Astrocyte (in vitro differentiated cells and primary cell): ENCODE data around the gene PUS10. TPM values are rescaled to one million over a fixed set of nuclear protein-coding genes. Genes with fewer than 3 reads are reported as not detected.

Experiments
- DNase-seq: peaks from one replicate; pipeline ENCODE4 v3.0.0-alpha.2; 2010; ENCODE audit warnings: low read depth
- FAIRE-seq: peaks from 2 replicates; lab custom pipeline; 2011; peaks lifted over from hg19 to GRCh38; lab: Jason Lieb, UNC
- H2AFZ ChIP-seq: 2 replicates; pipeline ENCODE4 v1.6.0; 2012; ENCODE audit warnings: low read depth, low read length, inconsistent platforms
- H3K27ac ChIP-seq: 2 replicates; pipeline ENCODE4 v1.5.1; 2011; ENCODE audit warnings: low read depth, low read length, inconsistent platforms
- H3K27me3 ChIP-seq: 2 replicates; pipeline ENCODE4 v1.6.0; 2011; ENCODE audit warnings: low read length, inconsistent platforms; ENCODE audit not compliant: insufficient read depth
- H3K36me3 ChIP-seq: 2 replicates; pipeline ENCODE4 v1.5.1; 2011; ENCODE audit warnings: low read length, inconsistent platforms; ENCODE audit not compliant: insufficient read depth
- H3K4me1 ChIP-seq: 2 replicates; pipeline ENCODE4 v1.5.1; 2011; ENCODE audit warnings: low read length, inconsistent platforms; ENCODE audit not compliant: insufficient read depth
- H3K4me2 ChIP-seq: 2 replicates; pipeline ENCODE4 v1.6.0; 2012; ENCODE audit warnings: low read length, inconsistent platforms
- H3K4me3 ChIP-seq: 2 replicates; pipeline ENCODE4 v1.5.1; 2011; ENCODE audit warnings: low read depth, mild to moderate bottlenecking, low read length, inconsistent platforms; ENCODE audit not compliant: insufficient read depth
- H3K79me2 ChIP-seq: 2 replicates; pipeline ENCODE4 v1.6.0; 2012; ENCODE audit warnings: mild to moderate bottlenecking, low read length, inconsistent platforms; ENCODE audit not compliant: insufficient read depth
- H3K9ac ChIP-seq: 2 replicates; pipeline ENCODE4 v1.6.0; 2012; ENCODE audit warnings: mild to moderate bottlenecking, low read length, inconsistent platforms
- H3K9me3 ChIP-seq: 2 replicates; pipeline ENCODE4 v1.5.1; 2012; ENCODE audit warnings: low read depth, mild to moderate bottlenecking, low read length, inconsistent platforms; ENCODE audit not compliant: insufficient read depth
- H4K20me1 ChIP-seq: 2 replicates; pipeline ENCODE4 v1.6.0; 2012; ENCODE audit warnings: low read length, inconsistent platforms; ENCODE audit not compliant: insufficient read depth
- H3K27ac Mint-ChIP-seq: one replicate; pipeline ENCODE4 v1.8.0; 2021; ENCODE audit warnings: mild to moderate bottlenecking, mixed read lengths; ENCODE audit not compliant: unreplicated experiment
- H3K27me3 Mint-ChIP-seq: one replicate; pipeline ENCODE4 v1.8.0; 2021; ENCODE audit warnings: low read depth, mixed read lengths; ENCODE audit not compliant: unreplicated experiment
- H3K36me3 Mint-ChIP-seq: one replicate; pipeline ENCODE4 v1.8.0; 2021; ENCODE audit warnings: low read depth, mixed read lengths; ENCODE audit not compliant: unreplicated experiment
- H3K4me1 Mint-ChIP-seq: one replicate; pipeline ENCODE4 v1.8.0; 2021; ENCODE audit warnings: low read depth, mixed read lengths; ENCODE audit not compliant: unreplicated experiment
- H3K4me3 Mint-ChIP-seq: one replicate; pipeline ENCODE4 v1.8.0; 2021; ENCODE audit warnings: mild to moderate bottlenecking, moderate library complexity, mixed read lengths; ENCODE audit not compliant: unreplicated experiment
- H3K9me3 Mint-ChIP-seq: one replicate; pipeline ENCODE4 v1.8.0; 2021; ENCODE audit warnings: mild to moderate bottlenecking, mixed read lengths; ENCODE audit not compliant: unreplicated experiment
- CTCF ChIP-seq: IDR thresholded peaks from 2 replicates; pipeline ENCODE4 v1.5.1; 2011; ENCODE audit warnings: low read depth, mild to moderate bottlenecking, inconsistent platforms, low read length, moderate library complexity; ENCODE audit not compliant: insufficient read depth
- EZH2 ChIP-seq: IDR thresholded peaks from 2 replicates; pipeline ENCODE4 v1.6.1; 2012; ENCODE audit warnings: mild to moderate bottlenecking, low read length, inconsistent platforms; ENCODE audit not compliant: insufficient read depth
- total RNA-seq: library from RNA; stranded (reverse); gene quantifications from 2 replicates; pipeline ENCODE4 v1.2.1, GENCODE V29; 2021

Gene PUS10
- total RNA-seq, 1 donor from 2014 or later, result 7.7 TPM

DNA sequence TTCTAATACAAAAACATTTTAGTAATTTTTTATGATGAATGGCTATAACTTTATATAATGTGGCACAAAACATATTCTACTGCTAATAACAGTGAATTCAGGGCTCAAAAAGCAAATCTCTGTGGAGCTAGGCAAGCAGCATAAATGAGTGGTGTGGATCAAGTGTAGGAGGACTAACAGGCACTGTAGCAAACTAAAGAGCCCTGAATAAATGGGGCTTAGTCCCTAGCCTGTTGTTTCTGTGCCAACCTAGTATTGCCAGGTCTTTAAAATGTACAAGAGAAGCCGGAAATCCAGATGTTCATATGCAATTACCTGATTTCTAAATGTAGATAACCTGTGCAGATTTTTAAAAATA is 118.2 kb downstream of the PUS10 start:
- Histone ChIP-seq H3K27me3 (no peaks in the 10 kb centered on the region), H3K4me3 (no peak overlapping the region), H4K20me1 (no peaks in the 10 kb centered on the region), H3K9me3 (no peaks in the 10 kb centered on the region), H3K36me3 (no peaks in the 10 kb centered on the region), H2AFZ (no peak overlapping the region), H3K9ac (no peak overlapping the region), H3K79me2 (no peaks in the 10 kb centered on the region), H3K4me2 (no peak overlapping the region), H3K4me1 (no peaks in the 10 kb centered on the region), H3K27ac (no peak overlapping the region)
- Mint-ChIP-seq H3K4me3 (no peak overlapping the region), H3K27ac (no peak overlapping the region), H3K4me1 (no peaks in the 10 kb centered on the region), H3K36me3 (peaks cover 2% of the 10 kb centered on the region), H3K9me3 (no peaks in the 10 kb centered on the region), H3K27me3 (no peaks in the 10 kb centered on the region)
- no peak for TF ChIP-seq CTCF
- FAIRE-seq, result no peak
- no peak for DNase-seq

DNA sequence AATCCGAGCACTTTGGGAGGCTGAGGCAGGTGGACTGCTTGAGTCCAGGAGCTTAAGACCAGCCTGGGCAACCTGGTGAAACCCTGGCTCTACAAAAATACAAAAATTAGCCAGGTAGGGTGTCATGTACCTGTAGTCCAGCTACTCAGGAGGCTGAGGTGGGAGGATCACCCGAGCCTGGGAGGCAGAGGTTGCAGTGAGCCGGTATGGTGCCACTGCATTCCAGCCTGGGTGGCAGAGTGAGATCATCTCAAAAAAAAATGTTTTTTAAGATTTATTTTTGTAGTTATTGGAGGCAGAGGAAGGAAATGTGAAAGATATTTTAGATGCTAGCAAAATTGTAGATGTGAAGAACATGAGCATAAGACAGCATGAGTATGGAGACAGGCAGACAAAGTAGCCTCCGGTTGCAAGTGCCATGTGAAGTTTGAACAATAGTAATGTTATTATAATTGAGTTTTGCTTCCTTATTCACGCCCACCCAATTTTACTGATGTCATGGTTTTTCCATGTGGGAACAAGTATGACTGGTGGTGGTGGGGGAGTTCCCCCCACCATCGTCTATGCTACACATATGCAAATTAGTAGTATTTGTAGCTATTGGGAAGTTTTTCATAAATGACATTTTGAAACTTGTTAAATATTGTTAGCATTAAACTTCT is 118.7 kb downstream of the PUS10 start:
- no peaks in the 10 kb centered on the region for H3K4me1 Mint-ChIP-seq
- H3K79me2 ChIP-seq, result no peaks in the 10 kb centered on the region
- no peak overlapping the region for H3K9ac ChIP-seq
- TF ChIP-seq CTCF, result no peak
- TF ChIP-seq EZH2, result no peak
- H3K27me3 ChIP-seq, result no peaks in the 10 kb centered on the region
- H3K36me3 ChIP-seq, result no peaks in the 10 kb centered on the region
- H3K9me3 Mint-ChIP-seq, result no peaks in the 10 kb centered on the region
- no peaks in the 10 kb centered on the region for H3K27me3 Mint-ChIP-seq
- H2AFZ ChIP-seq, result no peak overlapping the region
- H3K36me3 Mint-ChIP-seq, result peaks cover 2% of the 10 kb centered on the region
- H3K27ac Mint-ChIP-seq, result no peak overlapping the region
- no peaks in the 10 kb centered on the region for H3K4me1 ChIP-seq
- no peak overlapping the region for H3K27ac ChIP-seq
- H3K4me3 Mint-ChIP-seq, result no peak overlapping the region
- DNase-seq (no peak), FAIRE-seq (no peak)
- H3K9me3 ChIP-seq, result no peaks in the 10 kb centered on the region
- H4K20me1 ChIP-seq, result no peaks in the 10 kb centered on the region
- no peak overlapping the region for H3K4me3 ChIP-seq
- H3K4me2 ChIP-seq, result no peak overlapping the region

GRCh38 chr2:60898567-60898966 is 119.5 kb downstream of the PUS10 start:
- Histone ChIP-seq H4K20me1 (no peaks in the 10 kb centered on the region), H3K9ac (no peak overlapping the region), H2AFZ (no peak overlapping the region), H3K4me1 (no peaks in the 10 kb centered on the region), H3K36me3 (no peaks in the 10 kb centered on the region), H3K9me3 (no peaks in the 10 kb centered on the region), H3K27me3 (no peaks in the 10 kb centered on the region), H3K4me3 (no peak overlapping the region), H3K27ac (no peak overlapping the region), H3K4me2 (no peak overlapping the region), H3K79me2 (no peaks in the 10 kb centered on the region)
- no peaks in the 10 kb centered on the region for H3K9me3 Mint-ChIP-seq
- DNase-seq (no peak), FAIRE-seq (no peak)
- no peaks in the 10 kb centered on the region for H3K27me3 Mint-ChIP-seq
- TF ChIP-seq CTCF (no peak), EZH2 (no peak)
- no peak overlapping the region for H3K4me3 Mint-ChIP-seq
- H3K27ac Mint-ChIP-seq, result no peak overlapping the region
- peaks cover 2% of the 10 kb centered on the region for H3K36me3 Mint-ChIP-seq
- no peaks in the 10 kb centered on the region for H3K4me1 Mint-ChIP-seq
